Esophagus muscularis mucosa (tissue), 3 donors: Measurements from ENCODE around the gene ZNF101.

Source experiments
- POLR2A ChIP-seq: fragments of 450-650 bp; IDR thresholded peaks from one replicate; pipeline ENCODE4 v1.6.1; 2017; ENCODE audit warnings: antibody characterized with exemption, moderate library complexity, mild to moderate bottlenecking, low read depth
- POLR2AphosphoS5 ChIP-seq, 2 donors: sonication (generic); formaldehyde crosslinking; IDR thresholded peaks; one replicate each; pipeline ENCODE4 v1.6.1; 2017; ENCODE audit warnings: antibody characterized with exemption in 2 of 2
- TF ChIP-seq, protein P1 (sequence below), 3 experiments: fragments of 200-600 bp in 2 of 3; fragments of 450-650 bp in 1 of 3; sonication (generic) in 2 of 3; IDR thresholded peaks; one replicate each; pipeline ENCODE4 v1.5.1; 2017 to 2019; ENCODE audit warnings: antibody characterized with exemption in 3 of 3, mild to moderate bottlenecking in 2 of 3, moderate library complexity in 1 of 3

DNA sequence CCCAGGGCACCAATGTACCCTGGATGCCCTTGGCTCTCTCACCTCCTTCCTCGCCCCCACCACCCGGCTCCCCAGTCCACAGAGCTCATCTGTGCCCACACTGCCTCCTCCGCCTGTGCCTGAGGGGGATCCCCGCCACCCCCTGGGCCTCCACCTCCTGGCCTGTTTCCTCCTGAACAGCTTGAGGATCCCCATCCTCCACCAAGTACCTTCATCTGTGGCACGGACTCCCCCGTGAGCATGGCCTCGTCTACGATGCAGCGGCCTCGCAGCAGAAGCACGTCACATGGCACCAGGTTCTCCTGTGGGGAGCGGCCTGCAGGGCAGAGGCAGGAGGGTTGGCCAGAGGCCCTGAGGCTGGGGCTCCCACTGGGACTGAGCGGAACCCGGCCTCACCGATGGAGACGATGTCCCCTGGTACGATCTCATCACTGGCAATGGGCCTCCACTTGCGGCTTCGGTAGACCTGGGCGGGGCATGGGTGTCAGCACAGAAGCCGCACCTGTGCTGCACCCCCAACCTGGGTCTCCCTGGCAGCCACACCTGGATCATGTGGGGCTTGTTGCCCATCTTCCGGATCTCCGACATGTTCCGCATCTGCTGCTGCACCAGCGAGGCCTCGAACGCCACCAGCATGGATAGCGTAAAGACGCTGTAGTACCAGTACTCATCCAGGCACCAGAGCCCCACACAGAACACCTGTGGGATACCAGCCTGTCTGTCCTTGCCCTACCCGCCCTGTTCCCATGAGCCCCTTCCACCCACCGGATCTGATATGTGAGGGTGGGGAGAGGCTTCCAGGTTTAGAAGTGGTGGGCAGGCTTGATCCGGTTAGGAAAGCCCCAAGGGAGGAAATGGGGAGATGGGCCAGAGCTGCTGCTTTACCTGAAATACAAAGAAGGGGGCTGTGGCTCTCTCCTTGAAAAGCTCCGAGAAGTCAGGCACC is 11.9 kb upstream of the ZNF101 start:
- TF ChIP-seq, protein P1, sequence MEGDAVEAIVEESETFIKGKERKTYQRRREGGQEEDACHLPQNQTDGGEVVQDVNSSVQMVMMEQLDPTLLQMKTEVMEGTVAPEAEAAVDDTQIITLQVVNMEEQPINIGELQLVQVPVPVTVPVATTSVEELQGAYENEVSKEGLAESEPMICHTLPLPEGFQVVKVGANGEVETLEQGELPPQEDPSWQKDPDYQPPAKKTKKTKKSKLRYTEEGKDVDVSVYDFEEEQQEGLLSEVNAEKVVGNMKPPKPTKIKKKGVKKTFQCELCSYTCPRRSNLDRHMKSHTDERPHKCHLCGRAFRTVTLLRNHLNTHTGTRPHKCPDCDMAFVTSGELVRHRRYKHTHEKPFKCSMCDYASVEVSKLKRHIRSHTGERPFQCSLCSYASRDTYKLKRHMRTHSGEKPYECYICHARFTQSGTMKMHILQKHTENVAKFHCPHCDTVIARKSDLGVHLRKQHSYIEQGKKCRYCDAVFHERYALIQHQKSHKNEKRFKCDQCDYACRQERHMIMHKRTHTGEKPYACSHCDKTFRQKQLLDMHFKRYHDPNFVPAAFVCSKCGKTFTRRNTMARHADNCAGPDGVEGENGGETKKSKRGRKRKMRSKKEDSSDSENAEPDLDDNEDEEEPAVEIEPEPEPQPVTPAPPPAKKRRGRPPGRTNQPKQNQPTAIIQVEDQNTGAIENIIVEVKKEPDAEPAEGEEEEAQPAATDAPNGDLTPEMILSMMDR (IDR thresholded peaks at IDR 0.05), result no peak
- TF ChIP-seq POLR2A (no peak), POLR2AphosphoS5 (IDR thresholded peaks at IDR 0.05) (no peak)
